IMR-90 (cell line): ENCODE measurements around the gene PTPRCAP. TPM values are rescaled to one million over a fixed set of nuclear protein-coding genes. Genes with fewer than 3 reads are reported as not detected.

ENCODE experiments used
- ATAC-seq: fragments of 200-7000 bp; cut with Tn5 transposase; 2 replicates; pipeline ENCODE4 v1.9.1; 2020; ENCODE audit warnings: low read depth, mild to moderate bottlenecking, moderate library complexity
- BruUV-seq: library from RNA; stranded (reverse); fragments of 400-500 nt; replicated peaks from 2 replicates; lab custom pipeline; 2021; lab: Mats Ljungman, UMichigan
- CTCF ChIA-PET: fragments of 300-600 bp; formaldehyde crosslinking; extraction: SDS; loops from one replicate; lab custom pipeline; 2021; ENCODE audit warnings: antibody characterized with exemption; lab: Yijun Ruan, JAX
- POLR2A ChIA-PET: fragments of 300-600 bp; sonication (Branson Sonifier 250); formaldehyde crosslinking; loops from one replicate; lab custom pipeline; 2022; ENCODE audit warnings: antibody characterized with exemption; ENCODE audit not compliant: unreplicated experiment; lab: Charles Lee
- DNase-seq: peaks from one replicate; pipeline ENCODE4 v3.0.0; 2013
- H2AFZ ChIP-seq: replicated peaks from 2 replicates; pipeline ENCODE3; 2013; ENCODE audit warnings: low read length, mild to moderate bottlenecking; ENCODE audit not compliant: poor library complexity
- H2AK5ac ChIP-seq: 2 replicates; pipeline ENCODE4 v1.6.1; 2013; ENCODE audit warnings: low read depth, low read length, inconsistent platforms
- H2AK9ac ChIP-seq: replicated peaks from 2 replicates; pipeline ENCODE3; 2013; ENCODE audit warnings: mild to moderate bottlenecking, low read depth, low read length, moderate library complexity; ENCODE audit not compliant: poor library complexity
- H2BK120ac ChIP-seq: 2 replicates; pipeline ENCODE4 v1.6.1; 2013; ENCODE audit warnings: low read depth, low read length, inconsistent platforms
- H2BK15ac ChIP-seq: 3 replicates; pipeline ENCODE4 v1.6.1; 2013; ENCODE audit warnings: low read depth, low read length, inconsistent platforms
- H2BK20ac ChIP-seq: 2 replicates; pipeline ENCODE4 v1.6.1; 2013; ENCODE audit warnings: low read depth, mild to moderate bottlenecking, inconsistent platforms, low read length, moderate library complexity
- H2BK5ac ChIP-seq: 2 replicates; pipeline ENCODE4 v1.6.1; 2013; ENCODE audit warnings: mild to moderate bottlenecking, low read depth, low read length, inconsistent platforms; ENCODE audit not compliant: poor library complexity, severe bottlenecking
- H3K14ac ChIP-seq: replicated peaks from 2 replicates; pipeline ENCODE4 v1.6.1; 2013; ENCODE audit warnings: low read depth, low read length, inconsistent platforms
- H3K18ac ChIP-seq: 2 replicates; pipeline ENCODE4 v1.6.1; 2013; ENCODE audit warnings: low read depth, low read length, control low read depth
- H3K23ac ChIP-seq: 2 replicates; pipeline ENCODE4 v1.6.1; 2013; ENCODE audit warnings: low read depth, low read length, inconsistent platforms
- H3K27ac ChIP-seq: 2 replicates; pipeline ENCODE4 v1.5.1; 2013; ENCODE audit warnings: mild to moderate bottlenecking, control low read depth, low read length; ENCODE audit not compliant: insufficient read depth
- H3K27me3 ChIP-seq: 2 replicates; pipeline ENCODE4 v1.6.1; 2013; ENCODE audit warnings: low read length; ENCODE audit not compliant: control insufficient read depth, insufficient read depth
- H3K36me3 ChIP-seq: 2 replicates; pipeline ENCODE4 v1.6.1; 2013; ENCODE audit warnings: low read length, mixed read lengths; ENCODE audit not compliant: control insufficient read depth, insufficient read depth
- H3K4ac ChIP-seq: 2 replicates; pipeline ENCODE4 v1.6.1; 2013; ENCODE audit warnings: low read depth, low read length, inconsistent platforms
- H3K4me1 ChIP-seq: 2 replicates; pipeline ENCODE4 v1.6.1; 2013; ENCODE audit warnings: low read length, mixed read lengths; ENCODE audit not compliant: control insufficient read depth, insufficient read depth
- H3K4me2 ChIP-seq: 2 replicates; pipeline ENCODE4 v1.6.1; 2013; ENCODE audit warnings: low read depth, mild to moderate bottlenecking, control low read depth, low read length, moderate library complexity
- H3K4me3 ChIP-seq: 2 replicates; pipeline ENCODE4 v1.5.1; 2013; ENCODE audit warnings: low read depth, mild to moderate bottlenecking, control low read depth, low read length, moderate library complexity; ENCODE audit not compliant: insufficient read depth
- H3K56ac ChIP-seq: 2 replicates; pipeline ENCODE4 v1.6.1; 2013; ENCODE audit warnings: low read length, inconsistent platforms; ENCODE audit not compliant: insufficient read depth; ENCODE audit errors: extremely low read depth
- H3K79me1 ChIP-seq, 2 experiments: 2 replicates each; pipeline ENCODE4 v1.6.1; 2013; ENCODE audit warnings: low read length in 2 of 2, inconsistent platforms in 1 of 2, low read depth in 1 of 2
- H3K9ac ChIP-seq: 2 replicates; pipeline ENCODE4 v1.6.1; 2013; ENCODE audit warnings: low read depth, low read length, control low read depth
- H3K9me1 ChIP-seq: 2 replicates; pipeline ENCODE4 v1.6.1; 2013; ENCODE audit warnings: low read length, inconsistent platforms; ENCODE audit not compliant: insufficient read depth
- H3K9me3 ChIP-seq: 2 replicates; pipeline ENCODE4 v1.6.1; 2013; ENCODE audit warnings: low read length; ENCODE audit not compliant: control insufficient read depth, insufficient read depth
- H4K20me1 ChIP-seq: 2 replicates; pipeline ENCODE4 v1.6.1; 2013; ENCODE audit warnings: low read length, inconsistent platforms; ENCODE audit not compliant: insufficient read depth
- H4K5ac ChIP-seq: 2 replicates; pipeline ENCODE4 v1.6.1; 2013; ENCODE audit warnings: mild to moderate bottlenecking, low read depth, low read length, control low read depth
- H4K8ac ChIP-seq, 2 experiments: 2 replicates each; pipeline ENCODE4 v1.6.1; 2013; ENCODE audit warnings: low read depth in 2 of 2, low read length in 2 of 2, control low read depth in 1 of 2, inconsistent platforms in 1 of 2
- H4K91ac ChIP-seq: 2 replicates; pipeline ENCODE4 v1.6.1; 2013; ENCODE audit warnings: low read depth, low read length, inconsistent platforms; ENCODE audit not compliant: insufficient read depth
- MAZ ChIP-seq: IDR thresholded peaks from 2 replicates; pipeline ENCODE4 v1.6.1; 2012; ENCODE audit warnings: low read depth, mild to moderate bottlenecking, low read length, improper control_type of control experiment, moderate library complexity, borderline replicate concordance
- POLR2A ChIP-seq: IDR thresholded peaks from 2 replicates; pipeline ENCODE4 v1.6.1; 2012; ENCODE audit warnings: mild to moderate bottlenecking, low read depth, low read length
- USF2 ChIP-seq: fragments of 150-350 bp; IDR thresholded peaks from 2 replicates; pipeline ENCODE4 v1.6.1; 2017; ENCODE audit warnings: mild to moderate bottlenecking, antibody characterized with exemption, low read length, low read depth
- WGBS, 2 experiments: methylation state at CpG; one replicate each; pipeline versions ENCODE4 v1.1.5 to v1.1.7; 2013; ENCODE audit warnings: missing lambda C conversion rate in 2 of 2; ENCODE audit not compliant: insufficient read length in 1 of 2; ENCODE audit errors: extremely low coverage in 2 of 2; 5-methylcytosine and 5-hydroxymethylcytosine counted together
- dilution Hi-C: fragments of 300-500 bp; cut with HindIII; formaldehyde crosslinking; loops from one replicate; pipeline ENCODE4 v1.14.3; 2018; ENCODE audit warnings: low sequenced_read_pairs; ENCODE audit not compliant: unreplicated experiment
- in situ Hi-C: fragments of 300-500 bp; cut with MboI; formaldehyde crosslinking; loops from 3 replicates; pipeline ENCODE4 v1.14.3; 2019; ENCODE audit warnings: low sequenced_read_pairs, inconsistent platforms, mixed read lengths
- intact Hi-C: fragments of 100-400 bp; cut with micrococcal nuclease; formaldehyde crosslinking; loops from 2 replicates; pipeline ENCODE4 v1.10.0; 2022
- polyA plus RNA-seq, 3 experiments: library from polyadenylated mRNA; depleted of rRNA; stranded (reverse); fragments of >200 nt; gene quantifications; 2 replicates each; pipeline ENCODE4 v1.2.3, GENCODE V29; 2012; ENCODE audit warnings: low replicate concordance in 1 of 3
- total RNA-seq: library from RNA; depleted of rRNA; stranded (reverse); fragments of >200 nt; gene quantifications from 2 replicates; pipeline ENCODE4 v1.2.3, GENCODE V29; 2012
- TF ChIP-seq, protein P1 (sequence below): fragments of 150-350 bp; IDR thresholded peaks from 2 replicates; pipeline ENCODE4 v1.6.1; 2016; ENCODE audit warnings: low read depth, mild to moderate bottlenecking, low read length, moderate library complexity, borderline replicate concordance

PTPRCAP gene
- total and polyA plus RNA-seq, 2 of the 4 experiments (the other 2 are of a cell fraction): 0.24 TPM; not detected in 1

DNA sequence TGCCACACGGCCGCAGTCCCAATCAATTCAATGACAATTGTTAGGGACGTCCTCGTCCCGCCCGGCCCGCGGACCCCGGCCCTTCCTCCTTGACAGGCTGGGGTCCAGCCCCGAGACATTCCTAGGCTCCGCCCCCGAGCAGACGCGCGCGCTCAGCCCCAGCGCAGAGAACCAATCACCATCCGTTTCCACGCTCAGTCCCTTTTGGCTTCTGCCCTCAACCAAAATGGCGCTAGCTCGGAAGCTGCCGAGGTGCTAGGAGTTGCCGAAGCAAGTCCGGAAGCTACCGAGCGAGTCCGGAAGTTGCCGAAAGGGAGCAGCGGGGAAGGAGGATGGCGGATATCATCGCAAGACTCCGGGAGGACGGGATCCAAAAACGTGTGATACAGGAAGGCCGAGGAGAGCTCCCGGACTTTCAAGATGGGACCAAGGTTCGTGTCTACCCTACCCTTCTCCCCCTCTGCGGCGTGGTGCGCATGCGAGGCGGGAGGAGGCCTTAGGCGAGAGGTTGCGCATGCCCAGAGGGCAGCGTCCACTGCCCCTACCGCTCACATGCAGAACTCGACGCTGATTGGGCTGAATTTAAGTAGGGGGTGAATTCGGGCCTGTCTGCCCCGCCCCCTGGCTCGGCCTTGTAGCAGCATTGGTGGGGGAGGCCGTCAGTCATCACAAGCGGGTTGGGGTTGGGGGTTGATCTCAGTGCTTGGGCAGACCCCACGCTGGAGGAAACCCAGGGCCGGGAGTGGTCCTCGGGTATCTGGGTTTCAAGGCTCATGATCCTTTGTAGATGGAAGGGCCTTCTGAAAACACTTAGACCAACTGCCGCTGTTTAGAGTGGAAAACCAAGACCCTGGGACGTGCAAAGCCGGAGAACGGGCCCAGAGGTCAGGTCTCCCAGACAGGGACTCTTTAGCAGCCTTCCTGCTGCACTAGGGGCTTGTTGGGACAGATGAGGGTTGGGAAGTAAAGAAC is 45.6 kb upstream of the PTPRCAP start, which contains the start of gene AIP:
TSS of gene AIP (plus strand) at position 200 of the 972 bp plus-strand sequence. CDS start at position 333, 133 bp downstream.
- peak within 1 kb of the TSS; percentile 78; the same call in 2 of the 3 replicates for H2BK15ac ChIP-seq
- H2BK120ac ChIP-seq: peak within 1 kb of the TSS; percentile 82
- H2BK20ac ChIP-seq: peak within 1 kb of the TSS; percentile 91
- peak within 1 kb of the TSS; percentile 99 for H4K91ac ChIP-seq
- peak within 1 kb of the TSS; percentile 97 for H3K23ac ChIP-seq
- H3K9me1 ChIP-seq: peaks cover 15% of the 10 kb centered on the region
- H3K27me3 ChIP-seq: no peaks in the 10 kb centered on the region
- peaks cover 7% of the 10 kb centered on the region for H3K36me3 ChIP-seq
- H2AFZ ChIP-seq: peak within 1 kb of the TSS; percentile 95
- TF ChIP-seq, protein P1, sequence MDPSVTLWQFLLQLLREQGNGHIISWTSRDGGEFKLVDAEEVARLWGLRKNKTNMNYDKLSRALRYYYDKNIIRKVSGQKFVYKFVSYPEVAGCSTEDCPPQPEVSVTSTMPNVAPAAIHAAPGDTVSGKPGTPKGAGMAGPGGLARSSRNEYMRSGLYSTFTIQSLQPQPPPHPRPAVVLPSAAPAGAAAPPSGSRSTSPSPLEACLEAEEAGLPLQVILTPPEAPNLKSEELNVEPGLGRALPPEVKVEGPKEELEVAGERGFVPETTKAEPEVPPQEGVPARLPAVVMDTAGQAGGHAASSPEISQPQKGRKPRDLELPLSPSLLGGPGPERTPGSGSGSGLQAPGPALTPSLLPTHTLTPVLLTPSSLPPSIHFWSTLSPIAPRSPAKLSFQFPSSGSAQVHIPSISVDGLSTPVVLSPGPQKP: no peak
- TF ChIP-seq USF2 (peak; percentile 3; the same call in 1 of the 2 replicates), MAZ (0 out of 2 replicates have a peak, but pooled peaks have one; percentile 37), POLR2A (peak; percentile 77)
- H3K14ac ChIP-seq: peak within 1 kb of the TSS; percentile 100
- peak within 1 kb of the TSS; percentile 85 for H2AK9ac ChIP-seq
- H2BK5ac ChIP-seq: peak within 1 kb of the TSS; percentile 63
- peak within 1 kb of the TSS; percentile 99 for H3K4ac ChIP-seq
- peak within 1 kb of the TSS; percentile 69 for H3K27ac ChIP-seq
- H4K20me1 ChIP-seq: no peaks in the 10 kb centered on the region; the same call in 1 of the 2 replicates
- peak within 1 kb of the TSS; percentile 78 for H4K5ac ChIP-seq
- intact Hi-C loops (loop anchor here (5.0 kb wide), 1 partner anchor 61 kb away; no protein-coding TSS in a partner anchor), in situ Hi-C loops (no loop called here), dilution Hi-C loops (no loop called here)
- 8% methylated on average over 19 of the region's 60 CpGs; no CpG with 5 or more reads in 1 of the 2 experiments for WGBS, 2 experiments
- H4K8ac ChIP-seq: peak within 1 kb of the TSS; percentile 98 to 100
- H3K9ac ChIP-seq: peak within 1 kb of the TSS; percentile 57
- H3K4me3 ChIP-seq: peak within 1 kb of the TSS; percentile 49
- H3K18ac ChIP-seq: peak within 1 kb of the TSS; percentile 61
- ChIA-PET CTCF (interaction anchor here (0.7 kb wide), 1 partner anchor 132 kb away, joined by 3 read pairs; no protein-coding TSS in a partner anchor), POLR2A (no interaction called here)
- peaks cover 14 to 38% of the 10 kb centered on the region in 2 experiments for H3K79me1 ChIP-seq
- DNase-seq (peak; percentile 97), ATAC-seq (peak; percentile 100)
- H2AK5ac ChIP-seq: peak within 1 kb of the TSS; percentile 87
- peak within 1 kb of the TSS; percentile 62 for H3K4me2 ChIP-seq
- H3K4me1 ChIP-seq: peaks cover 3% of the 10 kb centered on the region; the same call in 1 of the 2 replicates
- no peaks in the 10 kb centered on the region for H3K9me3 ChIP-seq
- no TSS peak for BruUV-seq
- H3K56ac ChIP-seq: peak within 1 kb of the TSS; percentile 62
